Activated CD8-positive, alpha-beta memory T cell treated with anti-CD3 and anti-CD28 coated beads for 36 hours (primary cell): ENCODE data around the gene RPL28. TPM values are rescaled to one million over a fixed set of nuclear protein-coding genes. Genes with fewer than 3 reads are reported as not detected.

Experiments used
- CTCF ChIA-PET: fragments of 350-600 bp; sonication (Branson Sonifier 250); formaldehyde crosslinking; loops from one replicate; lab custom pipeline; 2021; ENCODE audit warnings: antibody characterized with exemption; lab: Charles Lee
- POLR2A ChIA-PET: fragments of 350-600 bp; sonication (Branson Sonifier 250); formaldehyde crosslinking; loops from one replicate; lab custom pipeline; 2021; ENCODE audit warnings: antibody characterized with exemption; lab: Charles Lee
- total RNA-seq, 2 experiments: library from RNA; stranded (reverse); gene quantifications; one replicate each; pipeline ENCODE4 v1.2.3, GENCODE V29; 2021

The RPL28 gene
- total RNA-seq = 1,000 to 10,000 TPM; 2,223 to 2,277 TPM

- ChIA-PET CTCF (interaction anchor here (1.2 kb wide), 1 partner anchor 84 kb away, joined by 3 read pairs; no protein-coding TSS in a partner anchor), POLR2A (interaction anchor here (0.9 to 2.1 kb wide), 3 partner anchors 11 to 46 kb away, joined by 3 to 16 read pairs (median 6); partner anchors contain the start of genes KMT5C and UBE2S)
These were observed at the start of gene RPL28 for GRCh38 chr19:55385724-55386492. TSS of gene RPL28 (plus strand) at chr19:55385932. CDS start at chr19:55386358, 426 bp downstream.

- ChIA-PET CTCF (interaction anchor here (1.5 kb wide), 1 partner anchor 35 kb away, joined by 3 read pairs; no protein-coding TSS in a partner anchor), POLR2A (no interaction called here)
These were observed 49.6 kb upstream of the RPL28 start for GRCh38 chr19:55336101-55336500.

GRCh38 chr19:55339105-55339888, 46.4 kb upstream of the RPL28 start, which contains the start of gene KMT5C:
TSS of gene KMT5C (plus strand) at chr19:55339876. CDS start at chr19:55341937, 2,061 bp downstream.
- ChIA-PET POLR2A (interaction anchor here (0.5 to 2.1 kb wide), 9 partner anchors 29 to 279 kb away, joined by 3 to 18 read pairs (median 6); partner anchors contain the start of genes PPP6R1, TMEM238 and UBE2S), CTCF (interaction anchor here (0.7 to 2.0 kb wide), 8 partner anchors 8 to 308 kb away, joined by 3 to 16 read pairs (median 3); partner anchors contain the start of gene TMEM238)

GRCh38 chr19:55339889-55340783, 45.6 kb upstream of the RPL28 start:
- CTCF ChIA-PET = interaction anchor here (1.0 to 2.0 kb wide), 5 partner anchors 9 to 86 kb away, joined by 3 to 16 read pairs (median 3); no protein-coding TSS in a partner anchor
- POLR2A ChIA-PET = interaction anchor here (0.5 to 2.1 kb wide), 8 partner anchors 38 to 278 kb away, joined by 3 to 18 read pairs (median 6); partner anchors contain the start of genes PPP6R1, TMEM238 and UBE2S

GRCh38 chr19:55340784-55341147, 45.0 kb upstream of the RPL28 start:
- CTCF ChIA-PET = no interaction called here
- POLR2A ChIA-PET = no interaction called here

- CTCF ChIA-PET = no interaction called here
- POLR2A ChIA-PET = no interaction called here
These were observed 44.6 kb upstream of the RPL28 start for GRCh38 chr19:55341171-55341588.

GRCh38 chr19:55341595-55342531, 43.9 kb upstream of the RPL28 start:
- CTCF ChIA-PET = no interaction called here
- POLR2A ChIA-PET = no interaction called here

GRCh38 chr19:55344444-55344843, 41.3 kb upstream of the RPL28 start:
- POLR2A ChIA-PET = no interaction called here
- CTCF ChIA-PET = no interaction called here

GRCh38 chr19:55345101-55345817, 40.5 kb upstream of the RPL28 start:
- POLR2A ChIA-PET = no interaction called here
- CTCF ChIA-PET = no interaction called here

- ChIA-PET POLR2A (no interaction called here), CTCF (interaction anchor here (0.5 kb wide), 1 partner anchor 182 kb away, joined by 3 read pairs; no protein-coding TSS in a partner anchor)
These were observed 39.7 kb upstream of the RPL28 start for GRCh38 chr19:55345818-55346724.

- ChIA-PET POLR2A (no interaction called here), CTCF (no interaction called here)
These were observed 38.8 kb upstream of the RPL28 start for GRCh38 chr19:55346725-55347441.

- CTCF ChIA-PET = no interaction called here
- POLR2A ChIA-PET = interaction anchor here (0.6 kb wide), 1 partner anchor 104 kb away, joined by 3 read pairs; no protein-coding TSS in a partner anchor
These were observed 38.2 kb upstream of the RPL28 start for GRCh38 chr19:55347442-55348009.

- ChIA-PET CTCF (no interaction called here), POLR2A (interaction anchor here (0.6 kb wide), 1 partner anchor 103 kb away, joined by 3 read pairs; no protein-coding TSS in a partner anchor)
These were observed 37.3 kb upstream of the RPL28 start for GRCh38 chr19:55348317-55349034.

GRCh38 chr19:55350620-55351315, 35.0 kb upstream of the RPL28 start:
- CTCF ChIA-PET = no interaction called here

More at GRCh38 chr19:55350620-55351315, 35.0 kb upstream of the RPL28 start:
- POLR2A ChIA-PET = no interaction called here
